Activated CD8-positive, alpha-beta memory T cell treated with anti-CD3 and anti-CD28 coated beads, Interleukin-2, amount 50 U/mL, for 48 hours (primary cell): ENCODE results near the gene TMEM179.

Source experiments
- DNase-seq: peaks from one replicate; pipeline ENCODE4 v3.0.0-alpha.2; 2020

The TMEM179 gene

DNA sequence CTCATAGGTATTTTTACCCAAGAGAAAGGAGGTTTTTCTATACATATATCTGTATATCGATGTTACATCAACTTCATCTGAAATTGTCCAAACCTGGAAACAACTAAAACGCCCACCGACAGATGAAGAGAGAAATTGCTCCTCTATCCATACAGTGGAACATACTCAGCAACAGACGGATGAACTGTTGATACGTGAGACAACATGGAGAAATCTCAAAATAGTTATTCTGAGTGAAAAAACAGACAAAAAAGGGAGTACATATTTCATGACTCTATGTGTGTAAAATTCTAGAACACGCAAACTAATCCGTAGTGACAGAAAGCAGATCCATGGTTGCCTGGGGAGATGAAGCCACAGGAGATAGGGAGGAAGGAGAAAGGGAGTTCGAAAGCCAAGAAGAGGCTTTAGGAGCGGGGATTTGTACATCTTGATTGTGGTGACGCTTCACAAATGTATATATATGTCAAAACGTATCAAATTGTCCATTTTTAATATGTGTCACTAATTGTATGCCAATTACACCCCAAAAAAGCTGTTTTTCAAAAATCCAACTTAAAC, 62.6 kb downstream of the TMEM179 start:
- DNase-seq, result no peak
